HG03280 (cell line): ENCODE results near the gene SDR9C7.
"Not testable (repeated sequence)": the region's sequence is repeated elsewhere in the genome, so short reads cannot be mapped to it uniquely, and the experiment has no call there.

Experiments
- ATAC-seq: cut with Tn5 transposase; IDR thresholded peaks from one replicate; pipeline ENCODE4 v1.9.1; 2021; ENCODE audit warnings: mild to moderate bottlenecking, moderate library complexity; ENCODE audit not compliant: unreplicated experiment

SDR9C7 gene

DNA sequence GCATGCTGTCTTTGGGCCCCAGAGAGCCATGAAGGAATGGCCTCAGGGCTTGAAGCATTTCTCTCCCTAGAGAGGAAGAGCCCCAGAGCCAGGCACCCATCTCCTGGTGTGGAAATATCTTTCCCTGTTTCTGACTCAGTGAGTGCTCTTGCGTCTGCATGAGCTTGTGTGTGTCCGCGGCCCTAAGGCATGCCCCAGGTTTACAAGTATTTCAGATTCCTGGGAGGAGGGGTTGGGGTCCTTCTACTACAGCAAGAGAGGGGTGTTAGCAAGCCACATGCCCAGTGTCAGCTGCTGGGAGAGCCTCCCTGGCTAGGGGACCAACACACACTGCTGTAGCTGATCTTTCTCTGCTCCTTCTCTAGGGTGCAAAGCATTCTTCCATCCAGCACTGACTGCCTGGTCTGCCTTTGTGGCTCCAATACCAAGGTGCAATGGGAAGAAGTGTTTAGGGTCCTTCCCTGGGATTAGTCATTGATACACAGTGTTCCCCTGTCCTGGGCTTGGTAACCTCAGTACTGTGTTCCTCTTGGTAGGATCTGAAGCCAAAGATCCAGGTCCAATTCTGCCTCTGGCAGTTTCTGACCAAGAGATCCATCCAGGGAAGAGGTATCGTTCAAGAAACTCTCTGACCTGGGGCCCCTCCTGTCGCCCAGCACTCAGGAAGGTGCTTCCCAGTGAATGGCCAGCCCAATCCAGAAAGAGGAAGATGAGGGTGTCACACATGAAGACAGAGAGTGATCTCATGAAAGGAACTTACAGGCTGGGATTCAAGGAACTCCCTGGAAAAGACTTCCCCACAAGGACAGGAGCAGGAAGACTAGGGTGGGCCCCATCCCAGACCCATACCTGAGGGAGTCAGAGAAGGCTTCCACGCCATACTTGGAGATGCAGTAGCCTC, 20.1 kb upstream of the SDR9C7 start:
- ATAC-seq: no peak

DNA sequence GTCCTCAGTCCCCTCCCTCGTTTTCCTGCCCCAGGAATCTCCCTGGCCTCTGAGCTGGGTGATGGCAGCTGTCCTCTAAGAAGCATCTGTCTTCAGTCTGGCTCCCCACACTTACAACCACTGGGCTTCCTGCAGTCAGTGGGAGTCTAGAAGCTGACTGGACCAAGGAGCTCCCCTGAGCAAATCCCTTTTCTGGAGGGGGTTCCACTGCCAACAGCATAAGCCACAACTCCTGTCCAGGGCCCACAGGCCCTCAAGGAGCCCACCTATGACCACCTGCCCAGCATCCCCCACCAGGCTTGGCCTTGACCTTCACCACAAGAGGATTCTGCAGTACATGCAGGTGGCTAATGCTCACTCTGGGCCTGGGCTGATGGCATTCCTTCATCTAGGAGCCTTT, 19.1 kb upstream of the SDR9C7 start:
- no peak for ATAC-seq

DNA sequence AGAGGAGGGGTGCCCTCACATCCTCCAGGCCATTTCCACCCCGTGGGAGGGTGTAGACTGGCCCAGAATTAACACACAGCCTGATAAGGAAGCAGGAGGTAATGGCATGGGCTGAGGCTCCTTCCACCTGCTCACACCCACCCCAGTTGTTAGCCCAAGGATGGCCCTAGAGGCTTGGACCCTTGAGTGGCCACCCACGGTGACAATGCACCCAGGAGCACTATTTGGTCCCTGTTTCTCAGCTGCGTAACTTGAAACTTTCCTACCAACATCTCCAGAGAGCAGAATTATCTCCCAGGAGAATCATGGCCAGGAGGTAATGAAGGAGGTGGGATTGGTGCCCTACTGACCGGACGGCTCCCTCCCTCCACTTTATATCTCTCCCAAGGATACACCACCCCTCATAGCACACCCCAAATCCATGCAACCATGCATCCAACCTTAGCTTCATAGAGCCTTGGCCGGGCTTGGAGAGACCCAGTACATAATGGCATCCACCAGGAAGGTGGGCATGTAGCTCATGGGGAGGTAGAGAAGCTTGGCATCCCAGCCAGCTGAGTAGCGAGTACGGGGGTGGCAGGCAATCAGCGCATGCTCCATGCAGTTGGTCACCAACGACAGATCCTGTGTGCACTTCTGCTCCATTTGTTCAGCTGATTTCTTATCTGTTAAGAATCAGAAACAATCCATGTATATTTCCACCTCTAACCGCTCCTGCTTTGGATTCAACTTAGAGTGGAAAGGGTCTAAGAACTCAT, 17.6 kb upstream of the SDR9C7 start:
- ATAC-seq: no peak

DNA sequence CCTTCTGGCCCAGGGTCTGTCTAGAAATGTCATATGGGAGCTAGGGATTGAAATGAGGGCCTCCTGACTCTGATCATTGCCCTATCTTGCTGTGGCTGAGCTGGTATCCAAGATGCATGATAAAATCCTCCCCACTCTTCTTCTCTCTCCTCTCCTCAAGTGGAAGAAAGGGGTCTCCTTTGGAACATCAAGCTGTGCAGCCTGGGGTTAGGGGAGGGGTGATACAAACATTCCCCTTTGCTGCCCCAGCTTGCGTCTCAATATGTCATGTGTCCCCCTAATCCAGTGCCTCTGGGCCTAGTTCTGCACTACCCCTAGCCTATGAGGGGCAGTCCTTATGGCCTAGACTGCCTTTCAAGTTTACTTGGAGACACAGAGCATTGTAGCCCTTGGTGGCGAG, 14.7 kb upstream of the SDR9C7 start:
- ATAC-seq: no peak

DNA sequence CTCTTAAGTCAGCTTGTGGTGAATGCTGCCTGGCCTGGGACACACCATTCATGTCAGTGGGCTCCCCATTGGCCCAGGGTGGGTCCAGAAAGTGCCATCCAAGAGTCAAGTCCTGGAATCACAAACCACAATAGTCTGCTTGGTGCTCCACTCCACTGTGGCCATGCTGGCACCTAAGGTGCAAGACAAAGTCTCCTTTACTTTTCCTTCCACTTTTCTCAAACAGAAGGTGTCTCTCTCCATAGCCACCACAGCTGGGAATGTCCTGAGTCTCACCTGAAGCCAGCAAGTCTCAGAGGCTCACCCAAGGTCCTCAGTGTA, 14.2 kb upstream of the SDR9C7 start:
- no peak for ATAC-seq

DNA sequence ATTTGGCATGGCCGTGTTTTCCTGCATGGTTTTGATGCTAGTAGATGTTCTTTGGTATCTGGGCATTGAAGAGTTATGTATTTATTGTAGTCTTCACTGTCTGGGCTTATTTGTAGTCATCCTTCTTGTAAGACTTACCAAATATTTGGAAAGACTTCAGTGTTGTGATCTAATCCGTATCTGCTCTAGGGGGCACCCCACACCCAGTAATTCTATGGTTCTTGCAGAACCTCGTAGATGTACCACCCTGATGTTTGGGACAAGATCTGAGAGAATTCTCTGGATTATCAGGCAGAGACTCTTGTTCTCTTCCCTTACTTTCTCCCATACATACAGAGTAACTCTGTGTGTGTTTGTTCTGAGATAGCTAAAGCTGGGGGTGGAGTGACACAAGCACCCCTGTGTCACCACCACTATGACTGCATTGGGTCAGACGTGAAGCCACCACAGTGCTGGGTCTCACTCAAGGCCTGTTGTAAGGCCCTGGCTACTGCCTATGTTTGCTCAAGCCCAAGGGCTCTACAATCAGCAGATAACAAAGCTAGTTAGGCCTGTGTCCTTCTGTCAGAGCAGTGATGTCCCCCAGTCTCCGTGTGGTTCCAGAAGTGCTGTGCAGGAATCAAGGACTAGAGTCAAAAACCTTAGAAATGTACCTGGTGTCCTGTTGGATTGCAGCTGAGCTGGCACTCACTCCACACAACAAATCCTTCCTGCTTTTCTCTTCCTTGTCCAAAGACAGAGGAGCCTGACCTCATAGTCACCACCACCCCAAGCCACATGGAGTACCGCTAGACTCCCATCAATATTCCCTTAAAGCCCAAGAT, 13.6 kb upstream of the SDR9C7 start:
- ATAC-seq: no peak

DNA sequence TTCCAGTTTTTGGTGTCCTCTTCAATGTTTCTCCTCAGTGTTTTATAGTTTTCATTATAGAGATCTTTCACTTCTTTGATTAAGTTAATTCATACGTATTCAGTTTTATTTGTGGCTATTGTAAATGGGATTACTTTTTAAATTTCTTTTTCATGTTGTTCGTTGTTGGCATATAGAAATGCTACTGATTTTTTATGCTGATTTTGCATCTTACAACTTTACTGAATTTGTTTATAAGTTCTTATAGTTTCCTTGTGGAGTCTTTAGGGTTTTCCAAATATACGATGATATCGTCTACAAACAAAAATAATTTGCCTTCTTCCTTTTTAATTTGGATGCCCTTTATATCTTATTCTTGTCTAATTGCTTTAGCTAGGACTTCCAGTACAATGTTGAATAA, 9.7 kb upstream of the SDR9C7 start:
- ATAC-seq: no peak

DNA sequence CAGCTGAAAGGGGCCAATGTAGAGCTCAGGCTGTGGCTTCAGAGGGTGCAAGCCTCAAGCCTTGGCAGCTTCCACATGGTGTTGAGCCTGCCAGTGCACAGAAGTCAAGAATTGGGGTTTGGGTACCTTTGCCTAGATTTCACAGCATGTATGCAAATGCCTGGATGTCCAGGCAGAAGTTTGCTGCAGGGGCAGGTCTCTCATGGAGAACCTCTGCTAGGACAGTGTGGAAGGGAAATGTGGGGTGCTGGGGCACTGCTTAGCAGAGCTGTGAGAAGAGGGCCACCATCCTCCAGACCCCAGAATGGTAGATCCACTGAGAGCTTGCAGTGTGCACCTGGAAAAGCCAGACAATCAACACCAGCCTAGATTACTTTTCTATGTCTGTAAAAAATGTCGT, 9.2 kb upstream of the SDR9C7 start:
- not testable (repeated sequence) for ATAC-seq

DNA sequence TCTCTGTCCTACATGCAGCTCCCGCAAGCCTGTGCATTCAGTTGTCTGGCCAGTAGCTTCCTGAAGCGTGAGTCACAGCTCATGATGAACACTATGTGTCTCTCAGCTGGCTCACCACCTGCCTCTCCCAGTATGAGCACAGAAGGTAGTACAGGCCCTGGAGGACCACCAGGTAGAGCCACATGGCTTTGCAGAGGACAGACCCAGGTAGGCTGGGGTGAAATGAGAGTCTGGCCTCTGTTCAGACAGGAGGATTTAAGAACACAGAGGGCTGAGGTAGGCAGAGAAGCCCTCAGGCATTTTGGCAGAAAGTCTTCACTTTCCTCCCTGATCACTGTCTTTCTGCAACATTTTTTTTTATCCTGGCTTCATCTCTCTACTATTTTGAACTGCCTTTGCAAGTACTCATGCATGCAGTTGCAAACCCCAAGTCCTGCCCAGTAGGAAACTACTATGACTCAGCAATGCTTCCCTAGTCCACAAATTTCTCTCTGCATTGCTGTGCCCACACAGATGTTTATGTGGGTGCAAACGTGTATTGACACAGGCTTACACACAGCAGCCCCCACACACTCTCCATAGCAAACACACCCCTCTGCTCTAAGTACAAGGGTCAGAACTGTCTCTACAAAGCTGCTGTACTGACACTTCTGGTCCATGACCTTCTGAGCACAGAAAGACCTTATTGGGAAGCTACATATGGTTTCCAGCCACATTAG, 7.2 kb upstream of the SDR9C7 start:
- ATAC-seq: no peak

DNA sequence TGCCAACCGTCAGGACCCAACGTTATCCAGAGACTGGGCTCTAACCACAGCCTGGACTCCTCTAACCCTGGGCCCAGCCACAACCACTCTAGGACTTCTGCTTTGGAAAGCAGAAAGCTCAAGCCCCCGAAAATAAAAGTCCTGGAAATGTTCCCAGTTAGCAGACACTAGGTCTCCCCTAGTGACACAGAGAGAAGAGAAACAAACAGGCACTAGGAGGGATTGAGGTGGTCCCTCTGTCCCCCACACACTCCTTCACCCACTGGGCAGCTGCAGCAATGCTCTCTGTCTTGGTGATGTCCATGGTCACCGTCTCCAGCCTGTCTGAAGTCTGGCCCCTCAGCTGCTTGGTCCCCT, 6.7 kb upstream of the SDR9C7 start:
- not testable (repeated sequence) for ATAC-seq

DNA sequence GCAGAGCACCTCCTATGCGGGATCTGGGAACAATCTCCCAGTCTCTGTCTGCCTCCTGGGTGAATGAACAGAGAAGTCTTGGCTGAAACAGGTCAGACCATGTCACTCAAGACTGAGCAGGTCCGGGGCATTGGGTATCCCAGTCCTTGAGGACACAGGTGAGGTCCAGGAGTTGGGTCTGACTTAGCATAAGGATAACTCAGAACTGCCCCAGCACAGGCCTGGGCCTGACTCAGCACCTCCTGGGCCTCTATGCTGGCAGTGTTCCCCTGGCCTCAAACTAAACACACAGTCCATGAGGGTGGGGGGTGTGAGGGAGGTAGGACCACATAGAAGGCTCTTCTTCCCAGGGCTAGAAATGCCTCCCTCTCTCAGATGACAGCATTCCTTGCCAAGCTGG, 1.5 kb upstream of the SDR9C7 start:
- ATAC-seq: no peak

DNA sequence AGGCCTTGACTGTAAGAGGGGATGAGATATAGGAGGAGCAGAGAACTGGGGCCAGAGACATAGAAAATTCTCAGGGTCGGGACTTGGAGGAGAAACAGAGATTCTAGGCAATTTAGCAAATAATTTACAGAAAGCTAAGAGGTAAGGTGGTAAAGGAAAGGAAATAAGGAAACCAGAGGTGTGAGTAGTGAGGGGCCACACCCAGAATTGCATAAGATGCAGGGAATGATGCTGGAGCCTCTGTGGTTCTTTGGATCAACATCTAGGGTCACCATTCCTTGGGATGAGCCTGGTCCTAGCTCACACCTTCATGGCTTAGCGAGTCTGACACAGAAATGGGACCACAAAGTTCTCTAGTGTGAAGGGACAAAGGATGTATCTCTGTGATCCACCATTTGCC, 949 bp upstream of the SDR9C7 start:
- ATAC-seq: no peak

DNA sequence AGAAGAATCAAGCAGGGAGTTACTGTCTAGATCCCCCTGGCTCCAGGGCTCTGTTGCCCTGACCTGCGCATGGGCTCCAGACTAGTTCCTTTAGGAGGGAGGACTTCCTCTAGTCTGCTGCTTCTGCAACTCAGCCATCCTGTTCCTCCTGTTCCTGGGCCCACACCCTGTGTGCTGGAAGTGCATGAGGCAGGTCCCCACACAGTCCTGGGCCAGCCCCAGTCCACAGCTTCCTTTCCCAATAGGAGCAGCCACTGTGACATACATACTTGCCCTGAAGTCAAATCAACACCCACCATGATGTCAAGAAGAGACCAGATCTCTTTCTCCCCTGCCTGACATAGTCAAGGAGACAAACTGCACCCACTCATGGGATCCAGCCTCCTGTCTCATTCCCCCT, 1.3 kb downstream of the SDR9C7 start:
- ATAC-seq: no peak

DNA sequence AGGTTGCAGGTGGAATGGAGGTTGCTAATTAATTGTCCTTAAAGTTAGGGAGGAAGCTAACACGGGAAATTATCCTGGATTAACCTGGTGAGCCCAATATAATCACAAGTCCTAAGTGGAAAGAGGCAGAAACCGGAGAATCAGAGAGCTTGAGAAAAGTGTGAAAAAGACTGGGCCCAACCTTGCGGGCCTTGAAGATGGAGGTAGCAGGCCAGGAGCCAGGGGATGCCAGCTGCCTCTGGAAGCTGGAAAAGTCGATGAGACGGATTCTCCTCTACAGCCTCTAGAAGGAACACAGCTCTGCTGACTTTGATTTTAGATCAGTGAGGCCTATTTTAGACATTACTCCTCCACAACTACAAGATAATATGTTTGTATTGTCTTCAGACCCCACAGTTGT, 2.1 kb downstream of the SDR9C7 start:
- no peak for ATAC-seq

DNA sequence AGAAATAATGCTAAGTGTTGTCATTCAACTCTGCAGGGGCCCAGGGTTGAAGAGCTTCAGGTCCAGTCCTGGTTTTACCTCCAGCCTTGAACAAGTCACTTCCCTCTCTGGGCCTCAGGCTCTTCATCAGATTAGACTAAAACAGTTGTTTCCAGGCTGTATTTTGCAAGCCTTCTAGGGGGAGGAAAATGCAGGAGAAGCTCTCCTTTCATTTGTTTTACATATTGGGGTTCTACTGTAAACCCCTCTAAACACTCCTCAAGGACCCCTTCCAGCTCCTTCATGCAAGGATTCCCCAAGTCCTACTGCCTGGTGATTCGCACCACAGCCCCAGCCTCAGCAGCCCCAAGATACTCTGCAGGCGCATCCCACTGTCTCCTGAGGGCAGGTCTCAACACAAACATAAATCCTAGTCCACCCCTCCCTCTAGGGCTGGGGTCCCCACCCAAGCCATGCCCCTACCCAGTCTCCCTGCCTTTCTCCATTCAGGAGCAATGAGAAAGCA, 2.7 kb downstream of the SDR9C7 start:
- ATAC-seq: no peak

DNA sequence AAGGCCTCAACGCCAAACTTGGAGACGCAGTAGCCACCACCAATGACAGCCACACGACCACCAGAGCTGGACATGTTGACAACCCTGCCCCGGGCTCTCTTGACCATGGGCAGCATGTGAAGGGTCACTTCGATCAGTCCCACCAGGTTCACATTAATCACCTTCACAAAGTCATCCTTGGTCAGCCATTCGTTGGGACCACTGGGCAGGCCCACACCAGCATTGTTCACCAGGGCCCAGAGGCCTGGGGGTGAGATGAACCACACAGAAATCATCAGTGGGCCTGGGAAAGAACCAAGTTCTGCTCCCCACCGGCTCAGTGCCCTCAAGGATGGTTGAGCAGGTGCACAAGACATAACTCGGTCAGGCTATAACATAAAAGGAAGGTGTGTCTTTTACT, 4.0 kb downstream of the SDR9C7 start:
- no peak for ATAC-seq

DNA sequence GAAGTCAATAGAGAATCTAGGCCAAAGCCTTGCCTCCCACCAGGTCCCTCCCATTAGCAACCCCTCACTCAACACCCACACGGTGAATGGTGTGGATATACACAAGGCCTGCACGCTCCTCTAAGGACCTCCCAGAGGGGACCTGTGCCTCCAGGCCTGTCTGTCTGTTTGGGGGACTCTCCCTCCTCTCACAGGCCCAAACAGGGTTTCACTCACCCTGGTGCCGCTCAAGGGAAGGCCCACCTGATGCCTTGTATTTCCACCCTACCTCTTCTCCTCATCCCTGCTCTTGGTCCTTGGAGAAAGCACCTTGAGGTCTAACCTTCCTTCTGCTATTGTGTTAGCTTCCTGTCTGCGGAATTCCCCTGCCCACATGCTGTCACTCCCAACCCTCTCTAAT, 4.4 kb downstream of the SDR9C7 start:
- no peak for ATAC-seq

DNA sequence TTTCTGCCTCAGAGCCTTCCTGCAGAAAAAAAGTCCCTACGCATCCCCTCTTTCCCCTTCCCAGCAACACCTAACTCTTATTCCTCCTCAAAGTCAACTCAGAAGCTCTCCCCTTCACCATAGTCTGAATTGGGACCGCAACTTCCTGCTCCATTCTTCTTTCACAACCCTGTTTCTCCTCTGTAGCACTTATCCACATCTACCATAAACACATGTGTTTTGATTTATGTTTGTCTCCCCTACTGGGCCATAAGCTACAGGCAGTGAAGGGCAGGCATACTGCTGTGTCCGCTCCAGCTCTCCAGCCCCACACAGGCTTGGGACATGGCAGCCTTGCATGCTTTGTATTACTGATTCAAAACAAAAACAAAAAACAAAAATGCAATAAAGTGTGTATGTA, 5.9 kb downstream of the SDR9C7 start:
- no peak for ATAC-seq

DNA sequence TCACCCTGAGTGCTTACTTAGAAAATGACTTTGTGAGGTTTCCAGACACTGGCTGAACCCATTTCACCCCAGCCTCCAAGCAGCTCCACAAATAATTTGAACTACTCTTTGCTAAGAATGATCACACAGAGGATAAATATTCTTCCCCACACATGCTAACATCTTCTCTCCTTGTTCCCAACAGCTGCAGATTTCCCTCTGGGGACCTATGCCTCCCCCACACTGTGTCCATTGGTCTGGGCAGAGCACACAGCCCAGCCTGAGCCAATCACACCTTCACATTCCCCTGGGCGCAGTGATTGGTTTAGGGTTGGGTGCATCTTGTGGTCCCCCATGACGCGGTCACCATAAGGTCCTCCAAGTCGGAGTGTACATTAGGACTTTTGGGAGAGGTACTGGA, 6.9 kb downstream of the SDR9C7 start:
- ATAC-seq: no peak

DNA sequence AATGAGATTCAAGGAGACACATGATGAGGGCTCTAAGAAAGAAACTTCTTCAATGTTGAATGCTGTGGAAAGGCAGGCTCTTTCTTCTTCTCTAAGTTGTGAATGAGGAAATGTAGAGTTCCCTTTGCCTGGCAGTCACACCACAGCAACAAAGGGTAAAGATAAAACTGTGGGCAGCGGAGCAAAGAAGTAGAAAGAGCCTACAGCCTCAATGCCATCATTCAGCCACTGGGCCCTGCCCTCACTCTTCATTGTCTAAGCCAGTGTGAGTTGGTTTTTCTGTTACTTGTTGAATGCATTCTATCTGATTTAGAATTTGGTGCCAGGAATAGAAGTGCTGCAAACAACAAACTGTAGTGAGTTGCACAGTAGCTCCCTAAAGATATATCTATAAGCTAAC, 12.2 kb downstream of the SDR9C7 start:
- ATAC-seq: no peak

DNA sequence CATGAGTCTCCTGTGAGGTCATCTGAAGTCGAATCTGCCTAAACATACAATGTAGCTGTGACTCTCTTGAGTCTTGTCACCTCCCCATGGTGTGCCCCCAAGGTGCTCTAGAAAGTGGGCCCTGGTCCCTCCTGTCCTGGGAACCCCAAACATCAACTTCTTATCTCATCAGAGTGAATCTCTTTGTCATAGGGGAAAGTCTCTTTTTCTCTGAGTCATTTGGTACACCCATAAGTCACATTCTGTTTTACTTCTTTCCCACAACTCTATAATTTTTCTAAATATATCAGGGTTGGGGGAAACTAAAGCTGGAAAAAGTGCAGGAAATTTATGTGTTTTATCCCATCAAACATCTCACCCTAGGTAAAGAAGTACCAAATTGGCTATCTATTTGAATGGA, 12.9 kb downstream of the SDR9C7 start:
- no peak for ATAC-seq
